Measurements from ENCODE around the gene TMEM88.

DNA sequence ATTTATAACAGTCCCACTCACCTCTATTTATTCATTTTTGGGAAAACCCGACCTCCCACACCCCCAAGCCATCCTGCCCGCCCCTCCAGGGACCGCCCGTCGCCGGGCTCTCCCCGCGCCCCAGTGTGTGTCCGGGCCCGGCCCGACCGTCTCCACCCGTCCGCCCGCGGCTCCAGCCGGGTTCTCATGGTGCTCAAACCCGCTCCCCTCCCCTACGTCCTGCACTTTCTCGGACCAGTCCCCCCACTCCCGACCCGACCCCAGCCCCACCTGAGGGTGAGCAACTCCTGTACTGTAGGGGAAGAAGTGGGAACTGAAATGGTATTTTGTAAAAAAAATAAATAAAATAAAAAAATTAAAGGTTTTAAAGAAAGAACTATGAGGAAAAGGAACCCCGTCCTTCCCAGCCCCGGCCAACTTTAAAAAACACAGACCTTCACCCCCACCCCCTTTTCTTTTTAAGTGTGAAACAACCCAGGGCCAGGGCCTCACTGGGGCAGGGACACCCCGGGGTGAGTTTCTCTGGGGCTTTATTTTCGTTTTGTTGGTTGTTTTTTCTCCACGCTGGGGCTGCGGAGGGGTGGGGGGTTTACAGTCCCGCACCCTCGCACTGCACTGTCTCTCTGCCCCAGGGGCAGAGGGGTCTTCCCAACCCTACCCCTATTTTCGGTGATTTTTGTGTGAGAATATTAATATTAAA lies 638 bp upstream of the TMEM88 start:
- TF ChIP-seq POLR2AphosphoS5 (IDR thresholded peaks at IDR 0.05; ENCODE audit: low read depth, low read length) (no peak), TAF1 (IDR thresholded peaks at IDR 0.05; ENCODE audit: borderline replicate concordance, low read depth, low read length) (no peak), POLR2A (IDR thresholded peaks at IDR 0.05; ENCODE audit: low read depth, low read length) (no peak)

All from GM12892 (cell line).